Fibroblast of lung (primary cell): Measurements from ENCODE around the gene RERG. TPM values are rescaled to one million over a fixed set of nuclear protein-coding genes. Genes with fewer than 3 reads are reported as not detected.

Experiments used
- DNase-seq, 2 donors: peaks; one replicate each; pipeline versions ENCODE4 v3.0.0 to v3.0.0-alpha.2; 2010; ENCODE audit warnings: low read depth in 2 of 2
- H2AFZ ChIP-seq: 2 replicates; pipeline ENCODE4 v1.5.1; 2012; ENCODE audit warnings: low read length, control low read depth, inconsistent platforms
- H3K27ac ChIP-seq: 2 replicates; pipeline ENCODE4 v1.5.1; 2011; ENCODE audit warnings: low read length, control low read depth; ENCODE audit not compliant: insufficient read depth
- H3K27me3 ChIP-seq: 2 replicates; pipeline ENCODE4 v1.5.1; 2011; ENCODE audit warnings: mild to moderate bottlenecking, low read length; ENCODE audit not compliant: control insufficient read depth, insufficient read depth
- H3K36me3 ChIP-seq: 2 replicates; pipeline ENCODE4 v1.5.1; 2011; ENCODE audit warnings: low read length; ENCODE audit not compliant: control insufficient read depth, insufficient read depth
- H3K4me1 ChIP-seq: 2 replicates; pipeline ENCODE4 v1.5.1; 2011; ENCODE audit warnings: low read length; ENCODE audit not compliant: control insufficient read depth, insufficient read depth; ENCODE audit errors: extremely low read depth
- H3K4me2 ChIP-seq: 2 replicates; pipeline ENCODE4 v1.5.1; 2011; ENCODE audit warnings: low read length, control low read depth; ENCODE audit not compliant: insufficient read depth; ENCODE audit errors: extremely low read depth
- H3K4me3 ChIP-seq, 4 experiments: fragments of 200-600 bp in 1 of 4; sonication (generic) in 1 of 4; replicated peaks in 1 of 4; 2 replicates each; pipeline ENCODE4 v1.5.1; 2011 to 2016; ENCODE audit warnings: low read length in 4 of 4, low read depth in 3 of 4, mild to moderate bottlenecking in 3 of 4, control low read depth in 2 of 4, inconsistent platforms in 1 of 4, mixed read lengths in 1 of 4; ENCODE audit not compliant: insufficient read depth in 1 of 4; ENCODE audit errors: control extremely low read depth in 1 of 4
- H3K79me2 ChIP-seq: 2 replicates; pipeline ENCODE4 v1.5.1; 2012; ENCODE audit warnings: mild to moderate bottlenecking, low read length, inconsistent platforms; ENCODE audit not compliant: control insufficient read depth, insufficient read depth
- H3K9ac ChIP-seq: 2 replicates; pipeline ENCODE4 v1.5.1; 2011; ENCODE audit warnings: mild to moderate bottlenecking, low read length, control low read depth; ENCODE audit not compliant: insufficient read depth
- H3K9me3 ChIP-seq: 2 replicates; pipeline ENCODE4 v1.5.1; 2012; ENCODE audit warnings: low read depth, low read length; ENCODE audit not compliant: control insufficient read depth, insufficient read depth
- H4K20me1 ChIP-seq: 2 replicates; pipeline ENCODE4 v1.5.1; 2011; ENCODE audit warnings: low read length; ENCODE audit not compliant: control insufficient read depth, insufficient read depth; ENCODE audit errors: extremely low read depth
- EZH2 ChIP-seq: IDR thresholded peaks from 2 replicates; pipeline ENCODE4 v1.5.1; 2012; ENCODE audit warnings: low read length, control low read depth, mild to moderate bottlenecking; ENCODE audit errors: missing control alignments
- polyA plus RNA-seq, 2 donors: library from polyadenylated mRNA; depleted of rRNA in 1 of 2; stranded (reverse) in 1 of 2; unstranded in 1 of 2; fragments of >200 nt; gene quantifications; 2 replicates each; pipeline ENCODE4 v1.2.1, GENCODE V29; 2011 to 2012; ENCODE audit warnings: missing spikeins in 1 of 2
- total RNA-seq: library from RNA; depleted of rRNA; stranded (reverse); fragments of >200 nt; gene quantifications from 2 replicates; pipeline ENCODE4 v1.2.1, GENCODE V29; 2014
- TF ChIP-seq, protein P1 (sequence below), 2 donors: IDR thresholded peaks in 1 of 2; conservative IDR thresholded peaks in 1 of 2; 1 replicate in 1 of 2; 2 replicates in 1 of 2; pipeline ENCODE4 v1.5.1; 2011 to 2012; ENCODE audit warnings: low read length in 2 of 2, control low read depth in 1 of 2, inconsistent platforms in 1 of 2, low read depth in 1 of 2, mild to moderate bottlenecking in 1 of 2

Gene RERG
- total and polyA plus RNA-seq, 2 donors (not counting 1 experiment from before 2014, with no cell fraction given): 0.33 to 0.57 TPM

DNA sequence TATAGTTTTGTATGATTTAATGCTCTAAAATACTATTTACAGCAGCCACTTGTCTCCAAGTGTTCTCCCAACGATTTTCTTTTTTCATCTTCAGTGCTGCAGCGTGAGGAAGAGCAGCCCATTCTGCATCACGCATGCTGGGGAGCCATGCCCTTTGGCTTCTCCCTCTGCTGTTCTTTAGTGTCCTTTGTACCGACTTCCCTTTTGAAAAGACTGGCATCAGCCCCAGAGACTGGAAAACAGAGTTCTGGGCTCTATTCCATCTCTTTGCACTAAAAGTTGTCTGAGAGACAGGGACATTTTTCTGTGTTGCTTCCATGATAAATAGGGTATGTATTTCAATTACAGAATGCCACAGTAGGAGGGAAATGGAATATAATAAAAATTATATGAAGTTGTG lies 105.1 kb downstream of the RERG start:
- H3K27me3 ChIP-seq: no peaks in the 10 kb centered on the region
- no peaks in the 10 kb centered on the region for H3K4me1 ChIP-seq
- no peaks in the 10 kb centered on the region for H3K9me3 ChIP-seq
- H3K4me3 ChIP-seq: no peak overlapping the region
- H3K27ac ChIP-seq: no peak overlapping the region
- no peak overlapping the region for H3K9ac ChIP-seq
- H3K4me2 ChIP-seq: no peak overlapping the region
- no peaks in the 10 kb centered on the region for H4K20me1 ChIP-seq
- peak in 1 of 2 donors; percentile 1 for DNase-seq
- H3K36me3 ChIP-seq: no peaks in the 10 kb centered on the region
- no peaks in the 10 kb centered on the region for H3K79me2 ChIP-seq
- no peak overlapping the region for H2AFZ ChIP-seq
- TF ChIP-seq, protein P1, sequence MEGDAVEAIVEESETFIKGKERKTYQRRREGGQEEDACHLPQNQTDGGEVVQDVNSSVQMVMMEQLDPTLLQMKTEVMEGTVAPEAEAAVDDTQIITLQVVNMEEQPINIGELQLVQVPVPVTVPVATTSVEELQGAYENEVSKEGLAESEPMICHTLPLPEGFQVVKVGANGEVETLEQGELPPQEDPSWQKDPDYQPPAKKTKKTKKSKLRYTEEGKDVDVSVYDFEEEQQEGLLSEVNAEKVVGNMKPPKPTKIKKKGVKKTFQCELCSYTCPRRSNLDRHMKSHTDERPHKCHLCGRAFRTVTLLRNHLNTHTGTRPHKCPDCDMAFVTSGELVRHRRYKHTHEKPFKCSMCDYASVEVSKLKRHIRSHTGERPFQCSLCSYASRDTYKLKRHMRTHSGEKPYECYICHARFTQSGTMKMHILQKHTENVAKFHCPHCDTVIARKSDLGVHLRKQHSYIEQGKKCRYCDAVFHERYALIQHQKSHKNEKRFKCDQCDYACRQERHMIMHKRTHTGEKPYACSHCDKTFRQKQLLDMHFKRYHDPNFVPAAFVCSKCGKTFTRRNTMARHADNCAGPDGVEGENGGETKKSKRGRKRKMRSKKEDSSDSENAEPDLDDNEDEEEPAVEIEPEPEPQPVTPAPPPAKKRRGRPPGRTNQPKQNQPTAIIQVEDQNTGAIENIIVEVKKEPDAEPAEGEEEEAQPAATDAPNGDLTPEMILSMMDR (conservative IDR thresholded peaks at IDR 0.05 in 1 of 2, IDR thresholded peaks at IDR 0.05 in 1 of 2; ENCODE audit: low read depth in 1 of 2, low read length in 2 of 2): no peak
- TF ChIP-seq EZH2: no peak

DNA sequence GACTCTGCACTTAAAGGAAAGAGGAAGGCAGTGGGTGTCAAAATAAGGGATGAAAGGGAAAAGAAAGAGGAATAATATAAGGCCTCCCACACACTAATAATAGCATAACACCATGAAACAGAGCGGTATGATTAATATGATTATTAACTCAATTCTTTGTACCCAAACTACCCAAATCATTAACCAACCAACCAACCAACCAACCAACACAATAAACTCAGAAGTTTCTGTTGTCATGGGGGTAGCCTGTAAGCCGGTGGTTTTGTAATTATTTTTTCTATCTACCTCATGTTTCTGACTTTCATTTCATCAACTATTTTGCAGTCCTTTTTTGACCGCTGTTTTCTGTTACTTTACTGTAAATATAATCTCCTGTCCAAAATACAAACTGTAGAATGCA lies 105.8 kb downstream of the RERG start:
- no peak overlapping the region for H3K9ac ChIP-seq
- H3K27ac ChIP-seq: no peak overlapping the region
- no peaks in the 10 kb centered on the region for H4K20me1 ChIP-seq
- no peaks in the 10 kb centered on the region for H3K4me1 ChIP-seq
- no peaks in the 10 kb centered on the region for H3K27me3 ChIP-seq
- no peaks in the 10 kb centered on the region for H3K36me3 ChIP-seq
- no peak for TF ChIP-seq EZH2
- TF ChIP-seq, protein P1 (conservative IDR thresholded peaks at IDR 0.05 in 1 of 2, IDR thresholded peaks at IDR 0.05 in 1 of 2; ENCODE audit: low read depth in 1 of 2, low read length in 2 of 2): no peak
- H3K9me3 ChIP-seq: no peaks in the 10 kb centered on the region
- DNase-seq: no peak
- no peaks in the 10 kb centered on the region for H3K79me2 ChIP-seq
- H3K4me3 ChIP-seq: no peak overlapping the region
- H2AFZ ChIP-seq: no peak overlapping the region
- H3K4me2 ChIP-seq: no peak overlapping the region

DNA sequence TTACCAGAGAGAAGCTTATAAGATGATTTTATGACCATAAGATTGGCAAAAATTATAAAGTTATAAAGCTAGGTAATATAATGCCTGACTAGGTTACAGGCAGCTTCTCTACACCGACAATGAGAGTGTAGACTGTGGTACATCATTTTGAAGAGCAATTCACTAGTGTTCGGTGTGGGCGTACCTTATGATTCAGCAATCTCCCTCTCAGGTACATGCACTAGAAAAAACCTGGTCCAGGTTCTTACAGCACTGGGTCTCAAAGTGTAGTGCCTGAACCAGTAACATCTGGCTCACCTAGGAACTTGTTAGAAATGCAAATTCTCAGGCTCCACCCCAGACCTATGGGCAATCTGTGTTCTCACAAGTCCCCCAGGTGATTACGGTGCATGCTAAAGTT lies 106.7 kb downstream of the RERG start:
- no peaks in the 10 kb centered on the region for H4K20me1 ChIP-seq
- TF ChIP-seq, protein P1 (conservative IDR thresholded peaks at IDR 0.05 in 1 of 2, IDR thresholded peaks at IDR 0.05 in 1 of 2; ENCODE audit: low read depth in 1 of 2, low read length in 2 of 2): no peak
- no peak for TF ChIP-seq EZH2
- H3K36me3 ChIP-seq: no peaks in the 10 kb centered on the region
- no peaks in the 10 kb centered on the region for H3K27me3 ChIP-seq
- H2AFZ ChIP-seq: no peak overlapping the region
- no peaks in the 10 kb centered on the region for H3K4me1 ChIP-seq
- no peaks in the 10 kb centered on the region for H3K79me2 ChIP-seq
- H3K4me2 ChIP-seq: no peak overlapping the region
- H3K9ac ChIP-seq: no peak overlapping the region
- H3K9me3 ChIP-seq: no peaks in the 10 kb centered on the region
- H3K27ac ChIP-seq: no peak overlapping the region
- no peak for DNase-seq
- no peak overlapping the region for H3K4me3 ChIP-seq
